Neural cell (in vitro differentiated cells): Measurements from ENCODE around the gene ADAMTS17. TPM values are rescaled to one million over a fixed set of nuclear protein-coding genes. Genes with fewer than 3 reads are reported as not detected.

ENCODE experiments used
- H2AFZ ChIP-seq: fragments of 200-600, 300-800 bp; sonication (generic), shearing (Covaris generic); 2 replicates; pipeline ENCODE4 v1.6.0; 2014; ENCODE audit warnings: low read depth, mild to moderate bottlenecking, antibody characterized with exemption, low read length, moderate library complexity
- H3F3A ChIP-seq: fragments of 200-600 bp; shearing (Covaris generic); 2 replicates; pipeline ENCODE4 v1.6.1; 2016; ENCODE audit warnings: mild to moderate bottlenecking, moderate library complexity, mixed read lengths, antibody characterized with exemption, low read length; ENCODE audit not compliant: insufficient read depth, poor library complexity, severe bottlenecking
- H3K27ac ChIP-seq: fragments of 200-600, 300-800 bp; sonication (generic), shearing (Covaris generic); 2 replicates; pipeline ENCODE4 v1.5.1; 2014; ENCODE audit warnings: mild to moderate bottlenecking, low read length, moderate library complexity
- H3K27me3 ChIP-seq: fragments of 300-800, 200-600 bp; sonication (generic), shearing (Covaris generic); 2 replicates; pipeline ENCODE4 v1.6.0; 2014; ENCODE audit warnings: mild to moderate bottlenecking, low read depth, low read length, moderate library complexity; ENCODE audit not compliant: insufficient read depth
- H3K36me3 ChIP-seq: fragments of 300-800, 200-600 bp; sonication (generic), shearing (Covaris generic); 2 replicates; pipeline ENCODE4 v1.5.1; 2014; ENCODE audit warnings: mild to moderate bottlenecking, antibody characterized with exemption, low read length, moderate library complexity; ENCODE audit not compliant: insufficient read depth
- H3K4me2 ChIP-seq: fragments of 300-800, 200-600 bp; sonication (generic), shearing (Covaris generic); 2 replicates; pipeline ENCODE4 v1.6.0; 2014; ENCODE audit warnings: mild to moderate bottlenecking, low read length
- H3K4me3 ChIP-seq: fragments of 300-800, 200-600 bp; sonication (generic), shearing (Covaris generic); 2 replicates; pipeline ENCODE4 v1.5.1; 2014; ENCODE audit warnings: mild to moderate bottlenecking, low read length, moderate library complexity
- H3K79me2 ChIP-seq: fragments of 200-600 bp; shearing (Covaris generic); replicated peaks from 2 replicates; pipeline ENCODE4 v1.6.0; 2014; ENCODE audit warnings: mild to moderate bottlenecking, low read length, moderate library complexity; ENCODE audit not compliant: insufficient read depth
- H3K9ac ChIP-seq: fragments of 300-800, 200-600 bp; sonication (generic), shearing (Covaris generic); 2 replicates; pipeline ENCODE4 v1.6.1; 2016; ENCODE audit warnings: mild to moderate bottlenecking, low read length, mixed read lengths
- H3K9me2 ChIP-seq: fragments of 200-600 bp; shearing (Covaris generic); 2 replicates; pipeline ENCODE4 v1.6.1; 2016; ENCODE audit warnings: mild to moderate bottlenecking, low read length, mixed read lengths; ENCODE audit not compliant: insufficient read depth
- H3K9me3 ChIP-seq: fragments of 200-600, 300-800 bp; sonication (generic), shearing (Covaris generic); 2 replicates; pipeline ENCODE4 v1.6.1; 2016; ENCODE audit warnings: mild to moderate bottlenecking, mixed run types, low read length, moderate library complexity, mixed read lengths
- H4K20me1 ChIP-seq: fragments of 200-600 bp; shearing (Covaris generic); 2 replicates; pipeline ENCODE4 v1.6.1; 2016; ENCODE audit warnings: mild to moderate bottlenecking, mixed run types; ENCODE audit not compliant: insufficient read depth
- EP300 ChIP-seq: fragments of 450-650 bp; conservative IDR thresholded peaks from 2 replicates; pipeline ENCODE4 v1.6.1; 2014; ENCODE audit warnings: antibody characterized with exemption, mild to moderate bottlenecking, moderate library complexity; ENCODE audit not compliant: poor library complexity, severe bottlenecking
- EZH2 ChIP-seq: fragments of 200-600, 300-800 bp; shearing (Covaris generic), sonication (generic); IDR thresholded peaks from 2 replicates; pipeline ENCODE4 v1.6.1; 2014; ENCODE audit warnings: antibody characterized with exemption, low read length, borderline replicate concordance, mild to moderate bottlenecking; ENCODE audit not compliant: insufficient read depth, poor library complexity, severe bottlenecking
- MXI1 ChIP-seq: fragments of 450-650 bp; conservative IDR thresholded peaks from 2 replicates; pipeline ENCODE4 v1.6.1; 2014; ENCODE audit warnings: antibody characterized with exemption, mild to moderate bottlenecking; ENCODE audit not compliant: poor library complexity, severe bottlenecking
- POLR2AphosphoS5 ChIP-seq: IDR thresholded peaks from 2 replicates; pipeline ENCODE4 v1.6.1; 2012
- RAD21 ChIP-seq: fragments of 450-650 bp; conservative IDR thresholded peaks from 2 replicates; pipeline ENCODE4 v1.6.1; 2014; ENCODE audit warnings: antibody characterized with exemption, mild to moderate bottlenecking, moderate library complexity
- SMC3 ChIP-seq: fragments of 450-650 bp; conservative IDR thresholded peaks from 2 replicates; pipeline ENCODE4 v1.6.1; 2014; ENCODE audit warnings: antibody characterized with exemption, mild to moderate bottlenecking, moderate library complexity; ENCODE audit not compliant: poor library complexity
- TAF1 ChIP-seq: IDR thresholded peaks from 2 replicates; pipeline ENCODE4 v1.6.1; 2012; ENCODE audit warnings: low read depth
- polyA plus RNA-seq: library from polyadenylated mRNA; depleted of rRNA; stranded (reverse); fragments of >200 nt; gene quantifications from 2 replicates; pipeline ENCODE4 v1.2.3, GENCODE V29; 2014
- TF ChIP-seq, protein P1 (sequence below): IDR thresholded peaks from 2 replicates; pipeline ENCODE4 v1.6.1; 2012; ENCODE audit warnings: borderline replicate concordance
- TF ChIP-seq, protein P2 (sequence below): fragments of 450-650 bp; IDR thresholded peaks from 2 replicates; pipeline ENCODE4 v1.5.1; 2014; ENCODE audit warnings: antibody characterized with exemption, mild to moderate bottlenecking, moderate library complexity; ENCODE audit not compliant: poor library complexity, severe bottlenecking

ADAMTS17 gene
- polyA plus RNA-seq, 1 donor from 2014 or later: 0.04 TPM

DNA sequence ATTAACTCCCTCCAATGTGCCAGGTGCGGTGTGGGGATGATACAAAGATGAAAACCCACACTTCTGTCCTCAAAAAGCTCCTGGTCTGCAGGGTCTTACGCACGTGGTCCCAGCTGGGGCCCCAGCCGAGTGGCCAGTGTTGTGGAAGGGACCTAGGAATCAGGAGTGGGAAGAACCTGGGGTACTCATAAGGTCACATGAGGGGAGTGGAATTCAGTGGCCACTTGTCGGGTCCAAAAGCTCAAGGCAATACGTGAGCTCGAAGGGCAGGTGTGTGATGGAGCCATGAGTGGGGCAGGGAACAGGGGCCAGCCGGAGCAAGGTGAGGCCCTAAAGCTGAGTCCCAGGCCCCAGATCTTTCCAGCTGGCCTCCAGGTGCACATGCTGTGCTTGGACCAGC lies 348.5 kb downstream of the ADAMTS17 start:
- no peak overlapping the region for H3K27ac ChIP-seq
- no peak overlapping the region for H2AFZ ChIP-seq
- no peak overlapping the region for H3K4me3 ChIP-seq
- H3K27me3 ChIP-seq: no peaks in the 10 kb centered on the region
- no peaks in the 10 kb centered on the region for H3K9me2 ChIP-seq
- no peaks in the 10 kb centered on the region for H3K36me3 ChIP-seq
- H3K9ac ChIP-seq: no peak overlapping the region
- H3K4me2 ChIP-seq: no peak overlapping the region
- no peaks in the 10 kb centered on the region for H3K79me2 ChIP-seq
- no peaks in the 10 kb centered on the region for H3F3A ChIP-seq
- H3K9me3 ChIP-seq: no peaks in the 10 kb centered on the region
- no peaks in the 10 kb centered on the region for H4K20me1 ChIP-seq
- TF ChIP-seq, protein P1, sequence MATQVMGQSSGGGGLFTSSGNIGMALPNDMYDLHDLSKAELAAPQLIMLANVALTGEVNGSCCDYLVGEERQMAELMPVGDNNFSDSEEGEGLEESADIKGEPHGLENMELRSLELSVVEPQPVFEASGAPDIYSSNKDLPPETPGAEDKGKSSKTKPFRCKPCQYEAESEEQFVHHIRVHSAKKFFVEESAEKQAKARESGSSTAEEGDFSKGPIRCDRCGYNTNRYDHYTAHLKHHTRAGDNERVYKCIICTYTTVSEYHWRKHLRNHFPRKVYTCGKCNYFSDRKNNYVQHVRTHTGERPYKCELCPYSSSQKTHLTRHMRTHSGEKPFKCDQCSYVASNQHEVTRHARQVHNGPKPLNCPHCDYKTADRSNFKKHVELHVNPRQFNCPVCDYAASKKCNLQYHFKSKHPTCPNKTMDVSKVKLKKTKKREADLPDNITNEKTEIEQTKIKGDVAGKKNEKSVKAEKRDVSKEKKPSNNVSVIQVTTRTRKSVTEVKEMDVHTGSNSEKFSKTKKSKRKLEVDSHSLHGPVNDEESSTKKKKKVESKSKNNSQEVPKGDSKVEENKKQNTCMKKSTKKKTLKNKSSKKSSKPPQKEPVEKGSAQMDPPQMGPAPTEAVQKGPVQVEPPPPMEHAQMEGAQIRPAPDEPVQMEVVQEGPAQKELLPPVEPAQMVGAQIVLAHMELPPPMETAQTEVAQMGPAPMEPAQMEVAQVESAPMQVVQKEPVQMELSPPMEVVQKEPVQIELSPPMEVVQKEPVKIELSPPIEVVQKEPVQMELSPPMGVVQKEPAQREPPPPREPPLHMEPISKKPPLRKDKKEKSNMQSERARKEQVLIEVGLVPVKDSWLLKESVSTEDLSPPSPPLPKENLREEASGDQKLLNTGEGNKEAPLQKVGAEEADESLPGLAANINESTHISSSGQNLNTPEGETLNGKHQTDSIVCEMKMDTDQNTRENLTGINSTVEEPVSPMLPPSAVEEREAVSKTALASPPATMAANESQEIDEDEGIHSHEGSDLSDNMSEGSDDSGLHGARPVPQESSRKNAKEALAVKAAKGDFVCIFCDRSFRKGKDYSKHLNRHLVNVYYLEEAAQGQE: no peak
- no peak for TF ChIP-seq SMC3
- TF ChIP-seq TAF1: no peak
- TF ChIP-seq, protein P2, sequence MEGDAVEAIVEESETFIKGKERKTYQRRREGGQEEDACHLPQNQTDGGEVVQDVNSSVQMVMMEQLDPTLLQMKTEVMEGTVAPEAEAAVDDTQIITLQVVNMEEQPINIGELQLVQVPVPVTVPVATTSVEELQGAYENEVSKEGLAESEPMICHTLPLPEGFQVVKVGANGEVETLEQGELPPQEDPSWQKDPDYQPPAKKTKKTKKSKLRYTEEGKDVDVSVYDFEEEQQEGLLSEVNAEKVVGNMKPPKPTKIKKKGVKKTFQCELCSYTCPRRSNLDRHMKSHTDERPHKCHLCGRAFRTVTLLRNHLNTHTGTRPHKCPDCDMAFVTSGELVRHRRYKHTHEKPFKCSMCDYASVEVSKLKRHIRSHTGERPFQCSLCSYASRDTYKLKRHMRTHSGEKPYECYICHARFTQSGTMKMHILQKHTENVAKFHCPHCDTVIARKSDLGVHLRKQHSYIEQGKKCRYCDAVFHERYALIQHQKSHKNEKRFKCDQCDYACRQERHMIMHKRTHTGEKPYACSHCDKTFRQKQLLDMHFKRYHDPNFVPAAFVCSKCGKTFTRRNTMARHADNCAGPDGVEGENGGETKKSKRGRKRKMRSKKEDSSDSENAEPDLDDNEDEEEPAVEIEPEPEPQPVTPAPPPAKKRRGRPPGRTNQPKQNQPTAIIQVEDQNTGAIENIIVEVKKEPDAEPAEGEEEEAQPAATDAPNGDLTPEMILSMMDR: no peak
- TF ChIP-seq POLR2AphosphoS5: no peak
- no peak for TF ChIP-seq MXI1
- TF ChIP-seq RAD21: no peak
- no peak for TF ChIP-seq EZH2
- TF ChIP-seq EP300: no peak

DNA sequence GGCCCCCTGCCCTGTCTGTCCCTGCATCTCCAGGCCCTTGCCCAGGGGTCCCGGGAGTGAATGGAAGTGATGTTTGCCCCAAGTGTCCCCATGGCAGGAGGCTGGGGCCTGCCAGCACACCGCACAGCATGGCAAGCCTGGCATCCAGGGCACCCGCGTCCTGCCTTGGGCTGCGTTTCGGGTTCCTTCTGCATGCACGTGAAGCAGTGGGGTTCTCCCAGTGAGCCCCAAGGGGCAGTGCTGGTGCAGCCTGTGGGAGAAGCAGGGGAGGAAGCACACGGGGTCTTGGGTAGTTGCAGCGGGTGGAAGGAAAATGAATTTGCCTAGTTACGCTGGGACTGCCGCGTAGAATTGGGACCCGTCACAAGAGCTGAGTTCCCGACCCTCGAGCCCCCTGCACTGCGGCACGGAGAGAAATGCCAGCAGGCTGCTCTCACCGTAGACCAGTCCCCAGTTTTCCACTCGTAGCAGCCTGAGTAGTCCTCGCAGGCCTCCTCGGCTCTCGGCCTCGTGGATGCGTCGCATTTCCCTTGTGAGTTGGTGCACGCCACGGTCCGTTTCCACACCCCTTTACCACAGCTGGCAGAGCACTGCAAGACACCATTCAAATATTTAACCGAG lies 349.1 kb downstream of the ADAMTS17 start:
- no peaks in the 10 kb centered on the region for H3K9me2 ChIP-seq
- H3F3A ChIP-seq: no peaks in the 10 kb centered on the region
- no peaks in the 10 kb centered on the region for H3K79me2 ChIP-seq
- H3K4me2 ChIP-seq: no peak overlapping the region
- no peak overlapping the region for H2AFZ ChIP-seq
- no peak overlapping the region for H3K9ac ChIP-seq
- H3K27me3 ChIP-seq: no peaks in the 10 kb centered on the region
- TF ChIP-seq EZH2 (no peak), MXI1 (no peak), EP300 (no peak), RAD21 (no peak), SMC3 (no peak), TAF1 (no peak), POLR2AphosphoS5 (no peak)
- TF ChIP-seq, protein P2: no peak
- TF ChIP-seq, protein P1: no peak
- no peak overlapping the region for H3K27ac ChIP-seq
- H3K36me3 ChIP-seq: no peaks in the 10 kb centered on the region
- H3K9me3 ChIP-seq: no peaks in the 10 kb centered on the region
- no peak overlapping the region for H3K4me3 ChIP-seq
- no peaks in the 10 kb centered on the region for H4K20me1 ChIP-seq
